A673 (cell line): ENCODE data around the gene SAP25. TPM values are rescaled to one million over a fixed set of nuclear protein-coding genes. Genes with fewer than 3 reads are reported as not detected.
"Not testable (repeated sequence)": the region's sequence is repeated elsewhere in the genome, so short reads cannot be mapped to it uniquely, and the experiment has no call there.

Experiments used
- BruUV-seq: library from RNA; stranded (reverse); fragments of 400-500 nt; replicated peaks from 2 replicates; lab custom pipeline; 2021; lab: Mats Ljungman, UMichigan
- CTCF ChIA-PET: fragments of 300-600 bp; sonication (Branson Sonifier 250); formaldehyde crosslinking; loops from one replicate; lab custom pipeline; 2022; ENCODE audit warnings: antibody characterized with exemption; lab: Charles Lee
- POLR2A ChIA-PET: fragments of 300-600 bp; sonication (Branson Sonifier 250); formaldehyde crosslinking; loops from one replicate; lab custom pipeline; 2022; ENCODE audit warnings: antibody characterized with exemption; ENCODE audit not compliant: low non-redundant PET; lab: Charles Lee
- DNase-seq: peaks from one replicate; pipeline ENCODE4 v3.0.0-alpha.2; 2015; ENCODE audit warnings: low spot score
- H3K27ac ChIP-seq: fragments of 200-600 bp; sonication (generic); 2 replicates; pipeline ENCODE4 v1.5.1; 2016; ENCODE audit warnings: mixed run types, low read depth, mild to moderate bottlenecking, mixed read lengths, antibody characterized with exemption, low read length; ENCODE audit not compliant: poor library complexity, severe bottlenecking
- H3K27me3 ChIP-seq: fragments of 200-600 bp; sonication (generic); replicated peaks from 2 replicates; pipeline ENCODE4 v1.6.1; 2017; ENCODE audit warnings: mixed run types, low read depth, mild to moderate bottlenecking, mixed read lengths, antibody characterized with exemption, low read length; ENCODE audit not compliant: insufficient read depth, poor library complexity
- H3K36me3 ChIP-seq: fragments of 200-600 bp; sonication (generic); 2 replicates; pipeline ENCODE4 v1.6.1; 2016; ENCODE audit warnings: mixed run types, mild to moderate bottlenecking, mixed read lengths, antibody characterized with exemption, low read length; ENCODE audit not compliant: insufficient read depth, poor library complexity, severe bottlenecking
- H3K4me1 ChIP-seq: fragments of 200-600 bp; sonication (generic); 2 replicates; pipeline ENCODE4 v1.6.1; 2017; ENCODE audit warnings: mixed run types, mild to moderate bottlenecking, mixed read lengths, antibody characterized with exemption, low read length; ENCODE audit not compliant: insufficient read depth, poor library complexity, severe bottlenecking
- H3K4me3 ChIP-seq: fragments of 200-600 bp; sonication (generic); 2 replicates; pipeline ENCODE4 v1.5.1; 2016; ENCODE audit warnings: low read depth, mixed run types, mild to moderate bottlenecking, mixed read lengths, low read length; ENCODE audit not compliant: poor library complexity, severe bottlenecking
- H3K9me3 ChIP-seq: fragments of 200-600 bp; sonication (generic); 2 replicates; pipeline ENCODE4 v1.6.1; 2016; ENCODE audit warnings: mixed run types, low read depth, mild to moderate bottlenecking, mixed read lengths, antibody characterized with exemption, low read length; ENCODE audit not compliant: poor library complexity, severe bottlenecking
- EZH2 ChIP-seq: fragments of 200-600 bp; sonication (generic); IDR thresholded peaks from 2 replicates; pipeline ENCODE4 v1.6.1; 2017; ENCODE audit warnings: borderline replicate concordance, low read depth, mild to moderate bottlenecking, mixed read lengths, antibody characterized with exemption, low read length; ENCODE audit not compliant: poor library complexity, severe bottlenecking
- intact Hi-C: fragments of 100-400 bp; cut with micrococcal nuclease; formaldehyde crosslinking; loops from one replicate; pipeline ENCODE4 v1.10.0; 2022; ENCODE audit not compliant: unreplicated experiment
- total RNA-seq: library from RNA; stranded (reverse); gene quantifications from 2 replicates; pipeline ENCODE4 v1.2.3, GENCODE V29; 2021
- TF ChIP-seq, protein P1 (sequence below): fragments of 300-800, 200-600 bp; sonication (generic); conservative IDR thresholded peaks from 2 replicates; pipeline ENCODE4 v1.5.1; 2017; ENCODE audit warnings: low read depth, mild to moderate bottlenecking, antibody characterized with exemption, low read length, moderate library complexity, mixed read lengths

The SAP25 gene
- total RNA-seq, 1 experiment from 2014 or later: 1.7 TPM

DNA sequence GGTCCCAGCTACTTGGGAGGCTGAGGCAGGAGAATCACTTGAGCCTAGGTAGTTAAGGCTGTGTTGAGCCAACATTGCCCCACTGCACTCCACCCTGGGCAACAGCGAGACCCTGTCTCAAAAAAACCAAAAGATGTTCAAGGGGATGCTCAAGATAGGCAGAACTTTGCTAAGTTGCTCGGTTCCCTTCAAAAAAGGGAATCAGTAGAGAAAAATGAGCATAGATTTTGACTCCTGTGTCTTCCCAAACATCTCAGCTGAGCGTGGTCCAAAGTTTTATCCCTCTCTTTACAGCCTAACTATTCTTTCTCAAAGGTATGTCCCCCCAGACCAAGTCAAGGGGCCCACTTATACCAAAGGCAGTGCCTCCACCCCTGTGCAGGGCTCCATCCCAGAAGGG, 20.7 kb downstream of the SAP25 start:
- Histone ChIP-seq H3K27ac (no peak overlapping the region), H3K36me3 (peaks cover 12% of the 10 kb centered on the region), H3K4me1 (peaks cover 2% of the 10 kb centered on the region), H3K4me3 (no peak overlapping the region), H3K27me3 (no peaks in the 10 kb centered on the region), H3K9me3 (no peaks in the 10 kb centered on the region)
- intact Hi-C loops: no loop called here
- CTCF ChIA-PET: no interaction called here
- TF ChIP-seq, protein P1, sequence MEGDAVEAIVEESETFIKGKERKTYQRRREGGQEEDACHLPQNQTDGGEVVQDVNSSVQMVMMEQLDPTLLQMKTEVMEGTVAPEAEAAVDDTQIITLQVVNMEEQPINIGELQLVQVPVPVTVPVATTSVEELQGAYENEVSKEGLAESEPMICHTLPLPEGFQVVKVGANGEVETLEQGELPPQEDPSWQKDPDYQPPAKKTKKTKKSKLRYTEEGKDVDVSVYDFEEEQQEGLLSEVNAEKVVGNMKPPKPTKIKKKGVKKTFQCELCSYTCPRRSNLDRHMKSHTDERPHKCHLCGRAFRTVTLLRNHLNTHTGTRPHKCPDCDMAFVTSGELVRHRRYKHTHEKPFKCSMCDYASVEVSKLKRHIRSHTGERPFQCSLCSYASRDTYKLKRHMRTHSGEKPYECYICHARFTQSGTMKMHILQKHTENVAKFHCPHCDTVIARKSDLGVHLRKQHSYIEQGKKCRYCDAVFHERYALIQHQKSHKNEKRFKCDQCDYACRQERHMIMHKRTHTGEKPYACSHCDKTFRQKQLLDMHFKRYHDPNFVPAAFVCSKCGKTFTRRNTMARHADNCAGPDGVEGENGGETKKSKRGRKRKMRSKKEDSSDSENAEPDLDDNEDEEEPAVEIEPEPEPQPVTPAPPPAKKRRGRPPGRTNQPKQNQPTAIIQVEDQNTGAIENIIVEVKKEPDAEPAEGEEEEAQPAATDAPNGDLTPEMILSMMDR: no peak
- no peak for TF ChIP-seq EZH2
- no TSS peak for BruUV-seq
- DNase-seq: no peak
- POLR2A ChIA-PET: no interaction called here

DNA sequence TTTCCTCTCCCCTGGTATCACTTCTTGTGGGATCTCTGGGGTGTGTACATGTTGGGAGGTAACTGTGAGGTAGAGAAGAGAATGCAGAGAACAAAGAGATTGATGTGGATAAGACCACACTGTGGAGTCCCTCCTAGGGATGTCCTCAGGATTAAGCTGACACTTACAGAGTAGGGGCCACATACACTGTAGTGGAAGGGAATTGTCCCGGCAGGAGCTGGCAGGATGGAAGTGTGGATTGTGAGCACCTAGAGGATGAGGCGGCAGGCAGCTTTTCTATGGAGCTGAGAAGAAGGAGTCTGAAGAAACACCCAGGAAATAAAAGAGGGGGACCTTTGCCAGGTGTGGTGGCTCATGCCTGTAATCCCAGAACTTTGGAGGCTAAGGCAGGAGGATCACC, 21.2 kb downstream of the SAP25 start:
- DNase-seq: no peak
- CTCF ChIA-PET: no interaction called here
- intact Hi-C loops: no loop called here
- POLR2A ChIA-PET: no interaction called here
- Histone ChIP-seq H3K4me3 (no peak overlapping the region), H3K27ac (no peak overlapping the region), H3K27me3 (no peaks in the 10 kb centered on the region), H3K36me3 (peaks cover 12% of the 10 kb centered on the region), H3K9me3 (no peaks in the 10 kb centered on the region), H3K4me1 (peaks cover 7% of the 10 kb centered on the region)
- BruUV-seq: no TSS peak
- TF ChIP-seq, protein P1: no peak
- TF ChIP-seq EZH2: no peak

DNA sequence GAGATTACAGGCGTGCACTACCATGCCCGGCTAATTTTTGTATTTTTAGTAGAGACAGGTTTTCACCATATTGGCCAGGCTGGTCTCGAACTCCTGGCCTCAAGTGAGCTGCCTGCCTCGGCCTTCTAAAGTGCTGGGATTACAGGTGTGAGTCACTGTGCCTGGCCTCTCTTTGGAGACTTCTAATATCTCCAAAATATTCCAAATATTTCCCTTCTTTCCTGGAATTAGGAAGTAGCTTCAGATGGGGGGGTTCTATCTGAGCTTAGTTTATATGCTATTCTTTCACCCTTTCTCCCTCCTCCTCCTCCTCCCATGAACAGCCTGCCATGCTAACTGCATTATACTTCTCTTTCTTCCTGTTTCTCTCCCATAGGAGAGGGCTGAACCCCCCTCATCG, 25.3 kb downstream of the SAP25 start:
- intact Hi-C loops, H3K4me3 ChIP-seq, POLR2A ChIA-PET, H3K9me3 ChIP-seq, DNase-seq, BruUV-seq, H3K27me3 ChIP-seq, H3K36me3 ChIP-seq, CTCF ChIA-PET, H3K27ac ChIP-seq: not testable (repeated sequence)
- peaks cover 28% of the 10 kb centered on the region for H3K4me1 ChIP-seq

DNA sequence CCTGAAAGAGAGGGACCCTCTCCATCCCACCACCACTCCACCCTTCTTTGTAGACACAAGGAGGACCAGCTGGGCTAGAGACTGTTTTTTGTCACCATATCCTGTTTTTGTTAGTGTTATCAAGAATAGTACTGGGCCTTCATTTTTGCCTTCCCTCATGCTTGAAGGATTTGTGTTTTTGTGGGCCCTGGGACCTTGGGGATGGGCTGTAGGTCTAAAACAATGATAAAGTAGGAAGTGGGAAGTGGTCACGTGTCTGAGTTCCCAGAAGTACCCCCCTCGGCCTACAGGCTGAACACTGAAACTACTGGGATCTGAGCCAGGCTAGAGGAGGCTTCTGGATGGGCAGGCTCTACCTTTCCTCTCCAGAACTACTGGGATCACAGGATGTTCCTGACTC, 25.8 kb downstream of the SAP25 start:
- CTCF ChIA-PET: no interaction called here
- Histone ChIP-seq H3K4me3 (no peak overlapping the region), H3K9me3 (no peaks in the 10 kb centered on the region), H3K36me3 (peaks cover 5% of the 10 kb centered on the region), H3K4me1 (peaks cover 28% of the 10 kb centered on the region), H3K27me3 (no peaks in the 10 kb centered on the region), H3K27ac (peak overlapping the region; percentile 70)
- POLR2A ChIA-PET: interaction anchor here (0.6 kb wide), 1 partner anchor 215 kb away, joined by 7 read pairs; no protein-coding TSS in a partner anchor
- intact Hi-C loops: no loop called here
- TF ChIP-seq EZH2: no peak
- TF ChIP-seq, protein P1: no peak
- BruUV-seq: no TSS peak
- DNase-seq: no peak
